ENCODE measurements around the gene RNF213. TPM values are rescaled to one million over a fixed set of nuclear protein-coding genes. Genes with fewer than 3 reads are reported as not detected.

Gene RNF213
- total RNA-seq, 1 experiment from 2014 or later, result 44.5 TPM

DNA sequence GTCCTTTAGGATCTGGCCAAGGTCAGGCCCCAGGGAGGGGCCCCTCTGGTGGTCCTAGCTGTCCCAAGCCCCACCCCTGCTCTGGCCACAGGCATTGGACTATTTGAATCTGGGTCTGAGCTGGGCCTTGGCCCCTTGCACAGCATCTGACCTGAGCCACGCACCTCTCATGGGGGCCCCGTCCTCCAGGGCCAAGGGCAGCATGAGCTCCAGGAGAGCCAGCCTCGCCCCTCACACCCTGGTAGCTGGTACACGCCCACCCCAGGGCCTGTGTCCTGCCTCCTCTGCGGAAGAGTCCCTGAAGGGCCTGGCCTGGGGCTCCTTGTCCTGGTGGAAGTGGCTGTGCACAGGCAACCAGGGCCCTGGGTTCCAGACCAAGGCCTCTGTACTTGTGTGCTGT, 178.2 kb downstream of the RNF213 start:
- Histone ChIP-seq H3K27me3 (ENCODE audit: insufficient read depth, low read length) (peaks cover 6% of the 10 kb centered on the region; the same call in 1 of the 2 replicates), H3K9me2 (ENCODE audit: insufficient read depth) (no peaks in the 10 kb centered on the region), H3K4me2 (ENCODE audit: low read length) (no peak overlapping the region), H4K20me1 (ENCODE audit: insufficient read depth) (no peaks in the 10 kb centered on the region), H2AFZ (ENCODE audit: low read depth, low read length, poor library complexity, severe bottlenecking) (no peak overlapping the region), H3K79me2 (ENCODE audit: insufficient read depth, low read length) (no peaks in the 10 kb centered on the region), H3K27ac (ENCODE audit: low read depth, low read length) (no peak overlapping the region), H3K4me3 (replicated peaks in 1 of 2; ENCODE audit: low read depth in 1 of 2, low read length in 2 of 2) (no peak overlapping the region), H3K9me3 (ENCODE audit: control insufficient read depth in 1 of 2, insufficient read depth in 1 of 2, low read depth in 1 of 2, low read length in 2 of 2) (no peaks in the 10 kb centered on the region), H3K9ac (ENCODE audit: low read length) (no peak overlapping the region), H3K4me1 (ENCODE audit: control insufficient read depth in 1 of 2, insufficient read depth in 2 of 2, low read length in 2 of 2) (no peaks in the 10 kb centered on the region), H3K36me3 (ENCODE audit: control insufficient read depth in 1 of 2, insufficient read depth in 2 of 2, low read length in 2 of 2) (no peaks in the 10 kb centered on the region)
- no peak for ATAC-seq
- no TSS peak for BruUV-seq (replicated peaks)
- CTCF ChIA-PET, result no interaction called here
- POLR2A ChIA-PET, result no interaction called here
- DNase-seq (ENCODE audit: low read depth, low spot score), result no peak
- RAD21 ChIA-PET (ENCODE audit: low non-redundant PET in 1 of 2, low total read pairs in 2 of 2, uncharacterized antibody in 2 of 2, unreplicated experiment in 2 of 2), result no interaction called here
- intact Hi-C loops (cut with micrococcal nuclease), result no loop called here
- TF ChIP-seq, protein P1, sequence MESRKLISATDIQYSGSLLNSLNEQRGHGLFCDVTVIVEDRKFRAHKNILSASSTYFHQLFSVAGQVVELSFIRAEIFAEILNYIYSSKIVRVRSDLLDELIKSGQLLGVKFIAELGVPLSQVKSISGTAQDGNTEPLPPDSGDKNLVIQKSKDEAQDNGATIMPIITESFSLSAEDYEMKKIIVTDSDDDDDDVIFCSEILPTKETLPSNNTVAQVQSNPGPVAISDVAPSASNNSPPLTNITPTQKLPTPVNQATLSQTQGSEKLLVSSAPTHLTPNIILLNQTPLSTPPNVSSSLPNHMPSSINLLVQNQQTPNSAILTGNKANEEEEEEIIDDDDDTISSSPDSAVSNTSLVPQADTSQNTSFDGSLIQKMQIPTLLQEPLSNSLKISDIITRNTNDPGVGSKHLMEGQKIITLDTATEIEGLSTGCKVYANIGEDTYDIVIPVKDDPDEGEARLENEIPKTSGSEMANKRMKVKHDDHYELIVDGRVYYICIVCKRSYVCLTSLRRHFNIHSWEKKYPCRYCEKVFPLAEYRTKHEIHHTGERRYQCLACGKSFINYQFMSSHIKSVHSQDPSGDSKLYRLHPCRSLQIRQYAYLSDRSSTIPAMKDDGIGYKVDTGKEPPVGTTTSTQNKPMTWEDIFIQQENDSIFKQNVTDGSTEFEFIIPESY (IDR thresholded peaks at IDR 0.05; ENCODE audit: extremely low read depth, insufficient replicate concordance, low read length), result no peak
- TF ChIP-seq CEBPB (IDR thresholded peaks at IDR 0.05; ENCODE audit: low read depth) (no peak), FOSL1 (IDR thresholded peaks at IDR 0.05; ENCODE audit: low read depth) (no peak), SP1 (IDR thresholded peaks at IDR 0.05; ENCODE audit: low read depth) (no peak), TCF7L2 (IDR thresholded peaks at IDR 0.05; ENCODE audit: borderline replicate concordance, extremely low read depth, insufficient read depth, insufficient read length) (no peak), JUND (IDR thresholded peaks at IDR 0.05) (no peak), EZH2 (IDR thresholded peaks at IDR 0.05) (no peak), ZNF274 (IDR thresholded peaks at IDR 0.05; ENCODE audit: low read depth, low read length) (no peak), EZH2phosphoT487 (IDR thresholded peaks at IDR 0.05; ENCODE audit: borderline replicate concordance) (no peak), POLR2AphosphoS5 (IDR thresholded peaks at IDR 0.05; ENCODE audit: low read depth, low read length) (no peak), CBX3 (IDR thresholded peaks at IDR 0.05; ENCODE audit: low read depth) (no peak), YY1 (IDR thresholded peaks at IDR 0.05; ENCODE audit: extremely low read depth, insufficient replicate concordance, low read depth, low read length) (no peak), ELF1 (IDR thresholded peaks at IDR 0.05; ENCODE audit: borderline replicate concordance, low read depth) (no peak)
- TF ChIP-seq, protein P2, sequence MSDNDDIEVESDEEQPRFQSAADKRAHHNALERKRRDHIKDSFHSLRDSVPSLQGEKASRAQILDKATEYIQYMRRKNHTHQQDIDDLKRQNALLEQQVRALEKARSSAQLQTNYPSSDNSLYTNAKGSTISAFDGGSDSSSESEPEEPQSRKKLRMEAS (IDR thresholded peaks at IDR 0.05), result no peak
- TF ChIP-seq, protein P3, sequence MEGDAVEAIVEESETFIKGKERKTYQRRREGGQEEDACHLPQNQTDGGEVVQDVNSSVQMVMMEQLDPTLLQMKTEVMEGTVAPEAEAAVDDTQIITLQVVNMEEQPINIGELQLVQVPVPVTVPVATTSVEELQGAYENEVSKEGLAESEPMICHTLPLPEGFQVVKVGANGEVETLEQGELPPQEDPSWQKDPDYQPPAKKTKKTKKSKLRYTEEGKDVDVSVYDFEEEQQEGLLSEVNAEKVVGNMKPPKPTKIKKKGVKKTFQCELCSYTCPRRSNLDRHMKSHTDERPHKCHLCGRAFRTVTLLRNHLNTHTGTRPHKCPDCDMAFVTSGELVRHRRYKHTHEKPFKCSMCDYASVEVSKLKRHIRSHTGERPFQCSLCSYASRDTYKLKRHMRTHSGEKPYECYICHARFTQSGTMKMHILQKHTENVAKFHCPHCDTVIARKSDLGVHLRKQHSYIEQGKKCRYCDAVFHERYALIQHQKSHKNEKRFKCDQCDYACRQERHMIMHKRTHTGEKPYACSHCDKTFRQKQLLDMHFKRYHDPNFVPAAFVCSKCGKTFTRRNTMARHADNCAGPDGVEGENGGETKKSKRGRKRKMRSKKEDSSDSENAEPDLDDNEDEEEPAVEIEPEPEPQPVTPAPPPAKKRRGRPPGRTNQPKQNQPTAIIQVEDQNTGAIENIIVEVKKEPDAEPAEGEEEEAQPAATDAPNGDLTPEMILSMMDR (IDR thresholded peaks at IDR 0.05 in 2 of 3, conservative IDR thresholded peaks at IDR 0.05 in 1 of 3; ENCODE audit: borderline replicate concordance in 1 of 3, insufficient read depth in 1 of 3, low read depth in 2 of 3, low read length in 2 of 3), result no peak
